Measurements from ENCODE around the gene CAPN2. TPM values are rescaled to one million over a fixed set of nuclear protein-coding genes. Genes with fewer than 3 reads are reported as not detected.

CAPN2 gene
- total RNA-seq, 1 donor from 2014 or later: 271 TPM

- no peak for DNase-seq (ENCODE audit: extremely low spot score, unreplicated experiment)
- Mint-ChIP-seq H3K4me3 (ENCODE audit: unreplicated experiment) (no peak overlapping the region), H3K4me1 (ENCODE audit: unreplicated experiment) (no peaks in the 10 kb centered on the region), H3K27me3 (ENCODE audit: unreplicated experiment) (peaks cover 21% of the 10 kb centered on the region), H3K9me3 (ENCODE audit: unreplicated experiment) (no peaks in the 10 kb centered on the region), H3K27ac (ENCODE audit: unreplicated experiment) (no peak overlapping the region), H3K36me3 (ENCODE audit: unreplicated experiment) (no peaks in the 10 kb centered on the region)
- no peak for TF ChIP-seq CTCF (IDR thresholded peaks at IDR 0.05)
Observed at GRCh38 chr1:223667484-223668182, 44.7 kb upstream of the CAPN2 start.

- Mint-ChIP-seq H3K9me3 (ENCODE audit: unreplicated experiment) (peaks cover 3% of the 10 kb centered on the region), H3K36me3 (ENCODE audit: unreplicated experiment) (no peaks in the 10 kb centered on the region), H3K27me3 (ENCODE audit: unreplicated experiment) (peaks cover 20% of the 10 kb centered on the region), H3K27ac (ENCODE audit: unreplicated experiment) (no peak overlapping the region), H3K4me1 (ENCODE audit: unreplicated experiment) (no peaks in the 10 kb centered on the region), H3K4me3 (ENCODE audit: unreplicated experiment) (no peak overlapping the region)
- TF ChIP-seq CTCF (IDR thresholded peaks at IDR 0.05): no peak
- DNase-seq (ENCODE audit: extremely low spot score, unreplicated experiment): no peak
Observed at GRCh38 chr1:223669003-223669795, 43.1 kb upstream of the CAPN2 start.

GRCh38 chr1:223670458-223671159 is 41.7 kb upstream of the CAPN2 start:
- Mint-ChIP-seq H3K27ac (ENCODE audit: unreplicated experiment) (no peak overlapping the region), H3K36me3 (ENCODE audit: unreplicated experiment) (no peaks in the 10 kb centered on the region), H3K9me3 (ENCODE audit: unreplicated experiment) (peaks cover 13% of the 10 kb centered on the region), H3K4me1 (ENCODE audit: unreplicated experiment) (no peaks in the 10 kb centered on the region), H3K4me3 (ENCODE audit: unreplicated experiment) (no peak overlapping the region), H3K27me3 (ENCODE audit: unreplicated experiment) (peaks cover 24% of the 10 kb centered on the region)
- DNase-seq (ENCODE audit: extremely low spot score, unreplicated experiment): no peak
- peak; percentile 26 for TF ChIP-seq CTCF (IDR thresholded peaks at IDR 0.05)

GRCh38 chr1:223674119-223674890 is 38.0 kb upstream of the CAPN2 start:
- Mint-ChIP-seq H3K9me3 (ENCODE audit: unreplicated experiment) (peaks cover 13% of the 10 kb centered on the region), H3K27ac (ENCODE audit: unreplicated experiment) (no peak overlapping the region), H3K36me3 (ENCODE audit: unreplicated experiment) (no peaks in the 10 kb centered on the region)

More at GRCh38 chr1:223674119-223674890, 38.0 kb upstream of the CAPN2 start:
- no peak for DNase-seq (ENCODE audit: extremely low spot score, unreplicated experiment)
- Mint-ChIP-seq H3K4me3 (ENCODE audit: unreplicated experiment) (no peak overlapping the region), H3K27me3 (ENCODE audit: unreplicated experiment) (peaks cover 26% of the 10 kb centered on the region), H3K4me1 (ENCODE audit: unreplicated experiment) (no peaks in the 10 kb centered on the region)
- TF ChIP-seq CTCF (IDR thresholded peaks at IDR 0.05): no peak

Measured in osteocyte (in vitro differentiated cells).